Peyer's patch (tissue), 4 donors: ENCODE results near the gene CHSY1. TPM values are rescaled to one million over a fixed set of nuclear protein-coding genes. Genes with fewer than 3 reads are reported as not detected.
A peak's percentile ranks its signal among the peaks of the same experiment; 100 is the strongest.

ENCODE experiments used
- DNase-seq, 3 donors: peaks; one replicate each; pipeline ENCODE4 v3.0.0-alpha.2; 2017 to 2019
- H3K27ac ChIP-seq, 4 donors: fragments of 200-600 bp; sonication (generic); one replicate each; pipeline ENCODE4 v1.5.1; 2016 to 2019
- H3K27me3 ChIP-seq, 2 donors: fragments of 200-600 bp; sonication (generic); one replicate each; pipeline ENCODE4 v1.5.1; 2019
- H3K36me3 ChIP-seq, 3 donors: fragments of 200-600 bp; sonication (generic); one replicate each; pipeline ENCODE4 v1.5.1; 2016 to 2019
- H3K4me1 ChIP-seq, 4 donors: fragments of 200-600 bp; sonication (generic); one replicate each; pipeline ENCODE4 v1.5.1; 2016 to 2019
- H3K4me3 ChIP-seq, 4 donors: fragments of 200-600 bp; sonication (generic); 1 replicate in 3 of 4; 2 replicates in 1 of 4; pipeline ENCODE4 v1.5.1; 2016 to 2019; ENCODE audit warnings: mild to moderate bottlenecking in 1 of 4
- H3K9me3 ChIP-seq, 4 donors: fragments of 200-600 bp; sonication (generic); one replicate each; pipeline ENCODE4 v1.5.1; 2016 to 2019; ENCODE audit warnings: mild to moderate bottlenecking in 1 of 4
- CTCF ChIP-seq, 6 experiments: fragments of 450-650 bp in 4 of 6; fragments of 200-600 bp in 2 of 6; sonication (generic) in 1 of 6; IDR thresholded peaks; one replicate each; pipeline ENCODE4 v1.5.1; 2017 to 2019; ENCODE audit warnings: antibody characterized with exemption in 6 of 6, mild to moderate bottlenecking in 3 of 6, moderate library complexity in 1 of 6
- POLR2A ChIP-seq, 2 donors: fragments of 450-650 bp; IDR thresholded peaks; one replicate each; pipeline ENCODE4 v1.5.1; 2017; ENCODE audit warnings: antibody characterized with exemption in 2 of 2, mild to moderate bottlenecking in 2 of 2, moderate library complexity in 2 of 2
- total RNA-seq, 4 donors: library from RNA; depleted of rRNA; stranded (reverse); fragments of >200 nt; gene quantifications; one replicate each; pipeline ENCODE4 v1.1.0, GENCODE V29; 2016

Gene CHSY1
- total RNA-seq, 4 donors from 2014 or later, result 8.1 to 31.4 (median 9.3) TPM

DNA sequence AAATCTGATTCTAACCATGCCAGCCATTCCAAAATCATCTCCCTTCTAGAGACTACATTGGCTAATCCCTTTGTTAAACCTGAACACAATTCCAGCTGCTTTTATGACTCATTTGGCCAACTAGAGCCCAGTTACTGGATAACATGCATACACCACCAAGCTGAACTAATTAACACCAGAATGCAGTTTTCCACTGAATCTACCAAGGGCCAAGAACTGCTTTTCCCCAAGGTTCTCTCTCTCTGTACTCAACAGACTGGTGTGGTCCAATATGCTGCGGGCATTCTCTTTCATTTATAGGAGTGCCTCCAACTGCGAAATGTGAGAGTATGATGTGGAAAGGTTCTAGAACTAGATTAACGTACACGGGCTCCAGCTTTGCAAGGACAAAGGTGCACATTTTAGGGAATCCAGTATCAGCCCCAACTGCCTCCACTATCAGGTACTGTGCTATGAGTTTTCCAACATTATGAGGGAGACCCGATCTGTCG lies 1.5 kb downstream of the CHSY1 start:
- DNase-seq, result no peak
- Histone ChIP-seq H3K9me3 (no peaks in the 10 kb centered on the region), H3K4me3 (peak overlapping the region; percentile 58 to 76 (median 66)), H3K27ac (peak overlapping the region; percentile 54 to 78 (median 66)), H3K4me1 (peaks cover 0 to 43% (median 6%) of the 10 kb centered on the region in 4 donors), H3K36me3 (no peaks in the 10 kb centered on the region), H3K27me3 (no peaks in the 10 kb centered on the region)
- TF ChIP-seq POLR2A (IDR thresholded peaks at IDR 0.05) (no peak), CTCF (IDR thresholded peaks at IDR 0.05) (no peak)

- TF ChIP-seq CTCF (IDR thresholded peaks at IDR 0.05) (no peak), POLR2A (IDR thresholded peaks at IDR 0.05) (no peak)
- no peaks in the 10 kb centered on the region for H3K27me3 ChIP-seq
- no peak overlapping the region for H3K27ac ChIP-seq
- no peak overlapping the region for H3K4me3 ChIP-seq
- no peaks in the 10 kb centered on the region for H3K36me3 ChIP-seq
- H3K4me1 ChIP-seq, result peaks cover 0 to 64% (median 6%) of the 10 kb centered on the region in 4 donors
- no peak for DNase-seq
- H3K9me3 ChIP-seq, result no peaks in the 10 kb centered on the region
Measured at GRCh38 chr15:101248274-101248673, 3.6 kb downstream of the CHSY1 start.

DNA sequence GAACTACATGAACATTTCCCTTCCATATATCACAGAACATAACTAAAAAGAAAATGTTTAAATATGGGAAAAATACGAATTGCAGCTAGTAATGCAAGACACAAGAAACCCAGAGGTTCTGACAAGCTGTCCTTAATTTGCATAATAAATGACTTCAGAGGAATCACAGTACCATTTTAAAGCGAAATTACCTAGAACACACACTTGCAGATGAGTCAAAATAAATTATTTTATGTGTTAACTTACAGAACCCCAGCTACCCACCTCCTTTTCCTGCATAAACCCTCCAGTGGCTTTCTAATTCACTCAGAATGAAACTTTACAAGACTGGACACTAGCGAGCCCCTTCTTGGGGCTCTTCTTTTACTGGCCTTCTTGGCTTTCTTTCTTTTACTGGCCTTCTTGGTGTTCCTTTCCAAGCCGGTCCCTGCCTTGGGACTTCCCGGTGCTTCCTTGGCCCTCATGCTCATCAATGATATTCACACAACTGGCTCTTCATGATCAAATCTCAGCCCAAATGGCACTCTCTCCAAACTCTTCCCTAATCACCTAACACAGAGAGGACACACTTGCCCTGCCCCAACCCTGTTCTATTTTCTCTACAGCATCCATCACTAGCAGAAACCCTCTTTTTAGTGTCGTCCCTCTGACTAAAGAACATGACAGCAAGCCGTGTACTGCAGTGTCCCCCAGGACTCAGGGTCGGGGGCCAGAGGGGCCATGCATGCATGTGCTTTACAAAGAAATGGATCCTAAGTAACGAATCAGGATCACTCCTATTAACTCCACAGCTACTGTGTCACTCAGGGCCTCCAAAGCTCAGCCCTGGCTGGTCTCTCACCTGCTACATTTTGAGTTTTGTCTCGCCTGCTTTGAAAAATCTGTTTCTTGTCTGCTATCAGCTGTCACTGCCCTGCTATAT lies 4.8 kb downstream of the CHSY1 start:
- H3K36me3 ChIP-seq, result no peaks in the 10 kb centered on the region
- H3K4me3 ChIP-seq, result no peak overlapping the region
- H3K27me3 ChIP-seq, result no peaks in the 10 kb centered on the region
- H3K9me3 ChIP-seq, result no peaks in the 10 kb centered on the region
- DNase-seq, result no peak
- peak overlapping the region in 1 of 4 donors; percentile 6 for H3K27ac ChIP-seq
- TF ChIP-seq CTCF (IDR thresholded peaks at IDR 0.05) (no peak), POLR2A (IDR thresholded peaks at IDR 0.05) (no peak)
- peaks cover 0 to 66% (median 7%) of the 10 kb centered on the region in 4 donors for H3K4me1 ChIP-seq

DNA sequence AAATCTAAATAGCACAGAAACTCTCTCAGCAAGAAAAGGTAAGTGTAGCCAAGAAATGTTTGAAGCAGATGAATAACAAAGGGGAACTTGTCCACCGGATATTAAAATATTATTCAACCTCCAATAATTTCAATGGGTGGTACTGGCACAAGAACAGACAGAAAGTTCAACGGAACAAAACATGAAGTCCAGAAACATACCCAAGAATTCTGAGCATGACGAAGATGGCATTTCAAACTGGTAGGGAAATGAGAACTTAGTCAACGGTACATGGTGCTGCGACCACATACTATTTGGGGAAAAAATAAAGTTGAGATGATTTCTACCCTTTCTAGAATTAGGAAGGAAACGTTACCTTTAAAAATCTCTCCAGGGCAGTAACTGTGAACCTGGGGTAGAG lies 5.5 kb downstream of the CHSY1 start:
- H3K27ac ChIP-seq, result peak overlapping the region in 1 of 4 donors; percentile 6
- no peaks in the 10 kb centered on the region for H3K27me3 ChIP-seq
- H3K9me3 ChIP-seq, result no peaks in the 10 kb centered on the region
- H3K4me3 ChIP-seq, result no peak overlapping the region
- DNase-seq, result no peak
- no peak for TF ChIP-seq POLR2A (IDR thresholded peaks at IDR 0.05)
- TF ChIP-seq CTCF (IDR thresholded peaks at IDR 0.05), result no peak
- peaks cover 0 to 69% (median 8%) of the 10 kb centered on the region in 4 donors for H3K4me1 ChIP-seq
- H3K36me3 ChIP-seq, result no peaks in the 10 kb centered on the region

DNA sequence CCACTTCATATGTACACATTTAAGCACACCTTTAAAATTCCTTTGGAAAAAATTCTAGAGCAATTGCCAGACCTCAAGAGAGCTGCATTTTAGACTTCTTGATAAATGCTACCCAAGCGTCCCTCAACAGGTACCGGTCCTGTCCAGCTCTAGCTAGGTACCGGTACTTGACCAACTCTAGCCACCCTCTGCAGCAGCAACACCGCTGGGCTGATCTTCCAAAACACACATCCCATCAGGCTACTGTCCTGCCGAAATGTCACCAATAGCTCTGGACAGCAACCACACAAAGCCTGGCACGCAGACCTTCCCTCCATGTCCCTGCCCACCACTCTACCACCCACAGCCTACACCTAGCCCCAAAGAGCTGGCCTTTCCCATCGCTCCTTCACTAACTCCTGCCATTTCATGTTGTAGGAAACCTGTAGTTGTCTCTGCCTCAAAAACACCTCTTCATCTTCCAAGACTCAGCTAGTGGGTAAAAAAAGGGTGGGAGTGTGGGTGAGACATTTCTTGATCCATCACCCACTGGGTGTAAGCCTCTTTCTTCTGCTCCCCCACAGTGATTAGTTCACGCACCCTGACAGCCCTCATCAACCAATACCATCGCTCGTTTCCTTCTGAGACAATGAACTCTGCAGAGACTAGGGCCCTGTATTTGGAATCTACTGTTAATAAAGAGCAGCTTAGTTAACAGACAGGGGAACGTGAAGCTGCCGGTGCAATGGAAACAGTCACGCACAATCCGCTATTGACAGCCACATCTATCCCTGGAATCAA lies 6.8 kb downstream of the CHSY1 start:
- H3K9me3 ChIP-seq, result no peaks in the 10 kb centered on the region
- H3K36me3 ChIP-seq, result no peaks in the 10 kb centered on the region
- H3K4me1 ChIP-seq, result peaks cover 0 to 71% (median 7%) of the 10 kb centered on the region in 4 donors
- H3K27ac ChIP-seq, result peak overlapping the region in 2 of 4 donors; percentile 5 to 34
- TF ChIP-seq POLR2A (IDR thresholded peaks at IDR 0.05), result no peak
- TF ChIP-seq CTCF (IDR thresholded peaks at IDR 0.05), result no peak
- H3K27me3 ChIP-seq, result no peaks in the 10 kb centered on the region
- no peak for DNase-seq
- H3K4me3 ChIP-seq, result no peak overlapping the region
